Measurements from ENCODE around the gene UTP18.

DNA sequence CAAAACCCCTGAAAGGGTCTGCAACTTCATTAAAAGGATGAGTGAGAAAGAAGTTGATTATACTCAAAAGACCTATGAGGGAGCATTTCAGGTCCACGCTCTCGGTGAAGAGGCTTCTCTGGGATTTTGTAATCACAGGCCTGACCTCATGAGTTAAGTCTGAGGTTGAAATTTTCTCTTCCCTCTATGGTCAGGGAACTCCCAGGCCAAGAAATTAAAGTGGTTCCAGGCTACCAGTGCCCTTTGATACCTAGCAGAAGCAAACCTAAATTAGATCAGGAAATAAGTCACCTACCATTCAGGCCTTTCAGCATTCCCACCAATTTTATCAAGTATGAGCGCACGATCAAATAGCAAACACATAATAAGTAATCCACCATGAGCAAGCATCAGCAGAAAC lies 28.3 kb upstream of the UTP18 start:
- TF ChIP-seq, protein P1, sequence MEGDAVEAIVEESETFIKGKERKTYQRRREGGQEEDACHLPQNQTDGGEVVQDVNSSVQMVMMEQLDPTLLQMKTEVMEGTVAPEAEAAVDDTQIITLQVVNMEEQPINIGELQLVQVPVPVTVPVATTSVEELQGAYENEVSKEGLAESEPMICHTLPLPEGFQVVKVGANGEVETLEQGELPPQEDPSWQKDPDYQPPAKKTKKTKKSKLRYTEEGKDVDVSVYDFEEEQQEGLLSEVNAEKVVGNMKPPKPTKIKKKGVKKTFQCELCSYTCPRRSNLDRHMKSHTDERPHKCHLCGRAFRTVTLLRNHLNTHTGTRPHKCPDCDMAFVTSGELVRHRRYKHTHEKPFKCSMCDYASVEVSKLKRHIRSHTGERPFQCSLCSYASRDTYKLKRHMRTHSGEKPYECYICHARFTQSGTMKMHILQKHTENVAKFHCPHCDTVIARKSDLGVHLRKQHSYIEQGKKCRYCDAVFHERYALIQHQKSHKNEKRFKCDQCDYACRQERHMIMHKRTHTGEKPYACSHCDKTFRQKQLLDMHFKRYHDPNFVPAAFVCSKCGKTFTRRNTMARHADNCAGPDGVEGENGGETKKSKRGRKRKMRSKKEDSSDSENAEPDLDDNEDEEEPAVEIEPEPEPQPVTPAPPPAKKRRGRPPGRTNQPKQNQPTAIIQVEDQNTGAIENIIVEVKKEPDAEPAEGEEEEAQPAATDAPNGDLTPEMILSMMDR (conservative IDR thresholded peaks at IDR 0.05; ENCODE audit: low read depth, low read length): no peak
- no peak for TF ChIP-seq EZH2 (IDR thresholded peaks at IDR 0.05; ENCODE audit: low read length, unreplicated experiment)
- TF ChIP-seq EZH2phosphoT487 (IDR thresholded peaks at IDR 0.05; ENCODE audit: borderline replicate concordance, low read length): no peak
